GM19099 (cell line): Measurements from ENCODE around the gene KCNF1.

Experiments
- POLR2A ChIP-seq: IDR thresholded peaks from 3 replicates; pipeline ENCODE4 v1.6.1; 2011; ENCODE audit warnings: low read depth; ENCODE audit not compliant: insufficient read length; ENCODE audit errors: extremely low read depth

Gene KCNF1

GRCh38 chr2:10948606-10949230, 37.0 kb downstream of the KCNF1 start:
- TF ChIP-seq POLR2A, result no peak

DNA sequence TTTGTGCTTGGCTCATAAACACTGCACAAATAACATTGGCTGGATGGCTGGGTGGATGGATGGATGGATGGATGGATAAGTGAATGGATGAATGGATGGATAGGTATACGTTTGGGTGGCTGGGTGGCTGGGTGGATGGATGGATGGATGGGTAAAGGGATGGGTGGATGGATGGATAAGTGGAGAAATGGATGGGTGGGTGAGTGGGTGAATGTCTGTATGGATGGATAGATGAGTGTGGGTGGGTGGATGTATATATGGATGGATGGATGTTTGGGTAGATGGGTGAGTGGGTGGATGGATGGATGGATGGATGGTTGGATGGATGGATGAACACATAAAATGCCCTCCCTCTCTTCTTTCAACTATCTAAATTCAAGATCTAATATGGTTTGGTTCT, 38.1 kb downstream of the KCNF1 start:
- no peak for TF ChIP-seq POLR2A

DNA sequence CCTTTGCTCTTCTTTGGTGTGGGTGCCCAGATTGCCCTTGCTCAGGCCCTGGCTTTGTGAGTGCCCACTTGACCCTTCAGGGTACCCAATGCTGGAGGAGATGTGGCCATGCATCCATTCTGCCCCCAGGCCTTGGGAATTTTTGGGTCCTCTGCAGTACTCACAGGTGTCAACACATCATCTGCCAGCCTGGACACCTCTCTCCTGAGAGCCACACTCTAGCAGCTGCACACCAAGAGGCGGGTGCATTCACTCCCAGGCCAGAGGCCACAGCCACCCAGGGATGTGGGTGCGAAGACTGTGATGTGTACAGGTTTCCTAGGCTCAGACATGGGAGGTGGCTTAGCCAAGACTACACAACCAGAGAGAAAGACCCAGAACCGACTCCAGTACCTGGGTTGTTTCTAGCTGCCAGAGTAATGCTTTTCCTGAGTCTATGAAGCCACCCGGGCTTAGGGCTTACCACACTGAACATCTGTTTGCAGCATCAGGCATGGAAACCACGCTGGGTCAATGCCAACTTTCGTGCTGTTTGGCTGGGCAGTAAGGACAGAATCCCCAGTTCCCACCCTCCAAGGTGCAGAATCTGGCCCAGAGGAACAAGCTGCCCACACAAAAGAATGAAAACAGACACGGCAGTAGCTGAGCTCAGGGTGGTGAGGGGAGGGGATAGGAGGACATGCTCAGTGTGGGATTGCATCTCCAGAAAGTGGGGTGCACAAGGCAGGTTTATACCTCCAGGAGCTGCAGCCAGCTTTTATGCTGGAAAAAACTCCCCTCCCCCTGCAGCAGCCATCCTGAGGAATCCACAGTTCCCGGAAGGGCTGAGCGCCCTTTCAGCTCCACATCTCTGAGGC, 40.1 kb downstream of the KCNF1 start:
- no peak for TF ChIP-seq POLR2A

DNA sequence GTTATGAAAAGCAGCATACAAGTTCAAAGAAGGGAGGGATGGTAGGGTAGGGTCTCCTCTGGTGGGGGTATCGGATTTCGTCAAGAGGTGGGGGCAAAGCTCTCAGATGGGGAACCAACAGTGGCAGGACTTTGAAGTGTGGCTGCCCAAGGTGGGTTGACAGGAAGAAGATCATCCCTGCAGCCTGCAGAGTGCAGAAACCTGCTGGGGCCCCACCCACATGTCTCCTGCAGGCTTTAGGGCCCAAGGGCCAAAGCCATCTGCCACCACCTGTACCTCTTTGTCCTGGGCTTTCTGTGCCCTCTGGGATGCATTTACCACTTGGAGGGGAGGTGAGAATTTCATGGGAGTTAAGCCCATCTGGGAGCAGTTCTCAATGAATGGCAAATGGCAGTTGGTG, 42.7 kb downstream of the KCNF1 start:
- TF ChIP-seq POLR2A, result no peak

DNA sequence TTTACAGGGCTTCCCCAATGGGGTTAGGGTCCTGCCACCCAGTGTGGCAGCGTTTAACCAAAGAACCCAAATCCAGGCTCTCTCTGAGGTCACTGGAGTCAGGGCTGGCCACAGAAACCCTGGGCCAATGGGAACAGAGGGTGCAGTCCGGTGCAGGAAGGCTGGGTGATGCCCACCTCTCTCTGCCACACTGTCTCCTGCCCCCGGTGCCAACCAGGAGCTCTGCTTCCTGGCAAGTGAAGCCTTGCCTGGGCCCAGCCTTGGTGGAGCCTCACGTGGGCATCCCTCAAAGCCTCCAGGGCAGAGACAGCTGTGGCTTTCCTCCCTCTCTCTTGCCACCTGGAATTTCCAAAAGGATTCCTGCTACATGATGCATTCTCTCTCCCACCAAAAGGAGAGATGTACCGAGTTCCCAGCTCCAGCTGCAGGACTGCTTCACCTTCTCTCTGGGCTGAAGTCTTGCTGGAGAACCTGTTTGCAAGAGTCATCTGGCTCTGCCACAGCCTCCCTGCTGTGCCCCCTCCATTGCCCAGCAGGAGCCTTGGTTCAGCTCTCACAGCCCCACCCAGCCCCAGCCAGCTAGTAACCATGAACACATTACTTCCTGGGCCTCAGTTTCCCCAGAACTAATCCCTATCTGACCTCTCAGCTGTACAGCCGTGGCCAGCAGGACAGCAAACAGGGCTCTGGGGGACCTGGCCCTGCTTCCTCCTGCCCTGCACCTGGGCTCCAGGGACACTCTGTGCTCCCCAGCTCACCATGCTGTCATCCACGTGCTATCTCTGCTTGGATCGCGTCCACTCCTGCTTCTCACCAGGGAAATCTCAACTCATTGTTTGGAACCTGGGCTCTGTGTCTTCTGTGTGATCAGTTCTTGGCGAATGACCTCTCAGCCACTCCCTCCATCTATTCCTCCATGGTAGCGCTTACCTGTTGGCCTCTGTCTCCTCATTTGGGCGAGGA, 43.4 kb downstream of the KCNF1 start:
- TF ChIP-seq POLR2A, result no peak

DNA sequence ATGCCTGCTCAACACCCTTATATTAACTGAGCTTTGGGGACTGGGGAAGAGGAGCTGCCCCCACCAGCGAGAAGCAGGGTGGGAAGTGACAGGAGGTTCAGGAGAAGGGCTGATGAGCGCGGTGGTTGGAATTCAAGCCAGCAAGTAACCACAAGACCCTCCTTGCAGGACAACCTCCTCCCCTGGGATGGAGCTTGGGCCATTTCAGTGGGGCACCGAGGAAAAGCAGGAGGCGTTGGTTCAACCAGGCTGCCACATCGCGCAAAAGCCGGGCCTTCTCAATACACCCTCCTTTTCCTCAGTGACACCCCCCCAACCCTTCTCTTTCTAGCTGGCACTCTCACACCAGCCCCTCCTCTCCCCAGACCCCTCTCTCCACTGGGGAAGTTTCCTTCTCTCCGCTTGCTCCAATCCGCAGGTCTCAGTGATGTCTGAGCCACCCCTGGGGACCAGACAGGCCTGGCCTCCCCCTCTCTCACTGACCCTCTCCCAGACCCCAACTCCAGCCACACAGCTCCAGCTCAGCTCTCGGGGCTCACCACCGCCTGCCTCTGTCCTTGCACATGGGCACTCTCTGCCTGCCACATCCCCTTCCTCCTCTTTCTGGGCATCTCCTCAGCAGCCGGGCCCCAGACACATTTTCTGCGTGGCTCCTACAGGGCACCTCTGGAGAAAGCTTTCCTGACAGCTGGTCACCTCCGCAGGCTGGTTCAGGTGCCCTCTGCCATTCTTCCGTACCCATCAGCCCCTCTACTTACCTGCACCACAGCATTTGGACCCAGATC, 44.5 kb downstream of the KCNF1 start:
- TF ChIP-seq POLR2A, result no peak

- TF ChIP-seq POLR2A, result no peak
These were observed 45.7 kb downstream of the KCNF1 start for GRCh38 chr2:10957391-10957790.

DNA sequence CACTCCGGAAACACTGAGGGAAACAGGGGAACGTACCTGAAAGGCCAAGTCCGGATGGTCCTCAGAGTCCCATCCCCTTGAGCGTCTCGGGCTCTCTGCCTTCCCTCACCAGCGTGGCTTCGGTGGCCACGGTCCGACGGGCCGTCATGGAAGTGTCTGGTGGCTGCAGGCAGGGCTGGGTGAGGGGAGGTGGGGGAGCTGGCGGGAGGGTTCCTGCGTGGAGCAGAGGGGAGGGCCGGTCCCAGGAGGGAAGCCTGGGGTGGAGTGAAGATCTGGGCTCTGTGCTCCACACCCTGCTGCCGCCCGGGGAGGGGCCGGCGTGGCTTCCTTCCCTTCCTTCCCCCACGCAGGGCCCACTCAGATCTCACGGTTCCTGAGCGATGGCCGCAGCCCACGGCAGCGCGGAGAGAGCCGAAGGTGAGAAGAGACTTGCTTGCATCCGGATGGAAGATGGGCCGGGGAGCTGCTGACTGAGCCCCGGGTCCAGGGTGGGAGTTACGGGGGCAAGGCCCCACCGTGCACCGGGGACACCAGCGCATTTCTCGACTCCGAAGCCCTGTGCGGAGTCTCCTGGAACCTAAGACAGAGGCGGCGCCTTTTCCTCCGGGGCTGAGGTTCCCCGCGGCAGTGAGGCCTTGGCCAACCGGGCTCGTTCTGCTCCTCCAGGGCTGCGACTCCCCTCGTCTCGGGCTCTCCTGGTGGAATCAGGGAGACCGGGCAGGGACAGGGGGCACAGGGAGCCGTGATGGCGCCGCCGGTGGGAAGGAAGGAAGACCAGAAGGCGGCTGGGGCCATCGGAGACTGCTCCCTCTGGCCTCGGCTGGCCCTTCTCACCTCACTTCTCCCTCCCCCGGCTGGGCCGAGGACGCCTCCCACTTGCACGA, 49.1 kb downstream of the KCNF1 start:
- TF ChIP-seq POLR2A, result no peak

DNA sequence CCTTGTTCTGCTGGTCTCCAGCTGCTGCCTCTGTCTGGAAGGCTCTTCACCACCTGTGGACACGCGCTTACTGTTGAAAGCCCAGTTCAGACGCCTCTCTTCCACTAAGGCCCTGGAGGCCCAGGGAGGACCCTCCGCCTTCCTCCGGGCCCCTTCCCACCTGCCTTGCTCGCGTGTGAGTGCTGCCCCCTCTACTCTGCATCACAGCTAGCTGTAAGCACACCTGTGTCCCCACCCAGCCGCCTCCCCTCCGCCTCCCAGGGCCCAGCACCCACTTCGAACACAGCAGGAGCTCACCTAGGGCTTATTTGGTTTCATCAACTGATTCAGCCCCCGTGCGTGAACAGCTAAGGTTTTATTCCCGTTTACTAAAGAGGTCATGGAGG, 49.7 kb downstream of the KCNF1 start:
- no peak for TF ChIP-seq POLR2A

GRCh38 chr2:10962004-10962403, 50.3 kb downstream of the KCNF1 start:
- no peak for TF ChIP-seq POLR2A

- TF ChIP-seq POLR2A, result no peak
These were observed 51.4 kb downstream of the KCNF1 start for GRCh38 chr2:10963155-10963554.
